HG03520 (cell line): ENCODE results near the gene IKZF1.

Experiments used
- ATAC-seq: cut with Tn5 transposase; IDR thresholded peaks from one replicate; pipeline ENCODE4 v1.9.1; 2021; ENCODE audit warnings: mild to moderate bottlenecking, moderate library complexity; ENCODE audit not compliant: unreplicated experiment

Gene IKZF1

GRCh38 chr7:50304129-50304910 lies at the start of gene IKZF1:
IKZF1 (plus strand) TSS chr7:50304716; CDS start chr7:50319062, 14,346 bp downstream.
- ATAC-seq: peak; percentile 28

GRCh38 chr7:50261593-50261992 lies 42.9 kb upstream of the IKZF1 start:
- no peak for ATAC-seq

DNA sequence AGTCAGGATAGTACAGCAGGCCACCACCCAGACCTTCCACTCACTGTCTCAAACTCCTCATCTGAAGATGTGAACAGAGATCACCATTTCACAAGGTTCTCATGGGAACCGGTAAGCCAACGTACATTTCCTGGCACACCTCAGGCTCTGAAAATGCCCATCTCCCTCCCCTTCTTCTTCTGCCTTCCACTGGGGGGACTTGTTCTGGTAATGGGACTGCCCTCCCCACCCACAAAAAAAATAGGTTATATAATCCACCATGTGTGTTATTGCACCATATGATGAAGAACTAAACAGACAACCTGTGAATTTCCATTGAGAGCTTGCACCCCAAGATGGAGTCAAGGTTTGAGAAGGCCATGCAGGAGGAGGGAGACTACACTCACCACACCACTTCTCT lies 42.1 kb upstream of the IKZF1 start:
- no peak for ATAC-seq

DNA sequence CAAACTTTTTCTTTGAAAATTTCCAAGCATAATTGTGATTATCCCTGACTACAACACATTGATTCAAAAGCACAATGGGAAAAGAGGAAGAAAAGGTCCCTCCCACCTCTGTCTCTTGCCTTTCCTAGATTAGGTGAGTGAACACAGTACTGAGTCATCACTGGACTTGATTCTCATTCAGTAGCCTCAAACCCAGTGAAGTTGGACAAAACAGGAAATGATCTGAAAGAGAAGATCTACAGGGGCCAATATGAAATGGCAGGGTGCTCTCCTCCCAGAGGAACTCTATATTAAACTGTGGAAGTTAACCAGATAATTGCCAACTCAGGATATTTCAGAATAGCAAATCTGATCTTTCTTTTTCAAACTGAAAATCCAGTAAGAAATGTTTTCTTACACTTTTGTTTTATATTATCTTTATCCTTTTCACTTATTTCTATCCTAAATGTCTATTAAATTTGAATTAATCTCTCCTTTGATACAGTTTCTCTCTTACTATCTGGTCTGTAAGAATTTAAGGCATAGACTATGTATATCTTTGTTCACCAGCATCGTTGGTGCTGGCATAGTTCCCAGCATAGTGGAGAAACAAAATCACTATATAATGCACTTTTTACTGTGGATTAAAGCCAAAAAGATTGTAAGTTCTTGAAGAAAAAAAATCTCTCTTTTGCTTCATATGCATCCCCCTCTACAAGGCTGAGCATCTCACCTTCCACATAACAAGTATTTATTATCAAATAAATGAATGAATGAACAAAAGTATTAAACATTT lies 41.4 kb upstream of the IKZF1 start:
- ATAC-seq: peak; percentile 50

DNA sequence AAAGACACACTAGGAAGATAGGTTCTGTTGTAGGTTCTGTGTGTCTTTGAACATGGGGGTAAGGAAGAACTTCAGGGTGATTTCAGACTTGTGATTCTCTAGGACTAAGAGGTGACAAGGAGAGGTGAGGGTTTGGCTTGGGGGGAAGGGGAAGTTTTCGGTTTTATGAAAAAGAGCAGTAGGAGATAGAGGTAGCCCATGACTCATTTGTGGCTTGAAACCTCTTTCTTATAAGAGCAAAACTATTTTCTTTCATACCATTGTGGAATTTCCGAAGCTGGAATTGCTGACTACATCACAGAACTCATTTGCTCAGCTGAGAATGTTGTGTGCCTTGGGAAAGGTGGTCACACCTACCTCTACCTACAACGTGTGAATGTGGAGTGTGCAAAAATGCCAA lies 39.6 kb upstream of the IKZF1 start:
- ATAC-seq: no peak

- ATAC-seq: no peak
These were observed 38.4 kb upstream of the IKZF1 start for GRCh38 chr7:50265968-50266634.

DNA sequence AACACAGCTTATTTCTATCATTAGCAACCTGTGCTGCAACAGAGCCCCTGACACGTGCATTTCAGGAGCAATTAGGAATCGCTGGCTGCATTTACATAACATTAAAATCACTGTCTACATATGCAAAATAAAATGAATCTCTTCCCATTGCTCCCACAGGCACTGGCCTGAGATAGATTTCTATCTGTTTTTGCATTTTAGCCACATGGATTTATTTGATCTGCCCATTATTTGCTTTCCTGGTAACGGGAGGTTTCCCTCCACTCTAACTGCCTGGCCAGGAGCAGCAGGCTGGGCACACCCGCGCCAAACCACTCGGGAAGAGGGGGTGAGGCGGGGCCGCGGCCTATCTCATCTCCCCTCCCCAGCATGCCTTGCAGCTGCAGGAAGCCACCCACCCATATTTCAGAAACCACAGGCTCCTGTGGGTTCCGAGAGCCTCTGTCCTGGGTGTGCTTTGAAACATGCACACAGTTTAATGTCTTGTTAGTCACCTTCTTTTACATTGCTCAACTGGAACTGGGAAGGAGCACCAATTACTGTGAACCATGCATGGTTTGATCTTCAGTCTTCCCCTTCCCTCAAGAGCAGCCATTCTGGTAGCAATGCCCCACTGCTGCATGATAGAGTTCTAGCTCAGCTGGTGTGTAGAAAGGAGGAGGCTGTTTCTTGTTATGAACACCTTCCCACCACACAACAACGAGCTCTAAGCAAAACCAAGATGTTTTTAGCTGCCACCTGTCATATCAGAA lies 37.7 kb upstream of the IKZF1 start:
- peak; percentile 50 for ATAC-seq

- no peak for ATAC-seq
These were observed 36.9 kb upstream of the IKZF1 start for GRCh38 chr7:50267525-50268041.

DNA sequence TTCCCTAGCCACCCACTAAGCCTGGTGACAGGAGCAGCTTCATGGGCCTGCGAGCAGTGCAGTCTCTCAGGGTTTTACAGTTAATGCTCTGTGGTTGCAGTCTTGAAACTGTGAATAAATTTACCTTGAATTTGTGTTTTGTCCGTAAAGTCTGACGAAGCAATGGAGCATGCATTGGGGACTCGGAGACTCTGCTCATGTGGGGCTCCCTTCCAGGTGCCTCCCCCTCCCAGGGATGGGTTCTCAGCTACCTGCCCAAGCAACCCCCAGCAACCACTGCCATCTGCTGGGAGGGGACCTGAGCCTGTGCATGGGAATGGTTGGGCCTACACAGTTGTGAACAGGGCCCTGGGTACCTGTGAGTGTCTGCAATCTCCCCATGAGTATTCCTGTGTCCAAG lies 36.3 kb upstream of the IKZF1 start:
- ATAC-seq: no peak

DNA sequence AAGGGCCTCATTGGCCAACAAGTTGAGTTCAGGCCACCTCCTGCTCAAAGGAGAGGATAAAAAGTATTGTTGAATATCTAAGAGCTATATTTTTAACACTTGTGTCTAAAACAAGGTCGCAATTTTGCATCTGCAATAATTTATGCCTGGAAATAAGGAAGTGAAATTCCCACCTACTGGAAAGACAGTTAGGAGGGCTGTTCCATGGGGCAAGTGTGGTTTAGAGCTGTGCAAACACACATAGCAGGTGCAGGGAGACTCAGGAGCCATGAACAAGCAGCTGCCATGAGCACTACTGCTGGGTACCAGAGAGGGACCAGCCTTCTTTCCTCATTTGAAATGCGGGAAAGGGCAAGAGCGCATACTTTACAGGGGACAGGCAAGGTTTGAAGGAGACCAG lies 35.5 kb upstream of the IKZF1 start:
- ATAC-seq: no peak

GRCh38 chr7:50270531-50271018 lies 33.9 kb upstream of the IKZF1 start:
- ATAC-seq: no peak

- ATAC-seq: no peak
These were observed 31.7 kb upstream of the IKZF1 start for GRCh38 chr7:50272808-50273207.

DNA sequence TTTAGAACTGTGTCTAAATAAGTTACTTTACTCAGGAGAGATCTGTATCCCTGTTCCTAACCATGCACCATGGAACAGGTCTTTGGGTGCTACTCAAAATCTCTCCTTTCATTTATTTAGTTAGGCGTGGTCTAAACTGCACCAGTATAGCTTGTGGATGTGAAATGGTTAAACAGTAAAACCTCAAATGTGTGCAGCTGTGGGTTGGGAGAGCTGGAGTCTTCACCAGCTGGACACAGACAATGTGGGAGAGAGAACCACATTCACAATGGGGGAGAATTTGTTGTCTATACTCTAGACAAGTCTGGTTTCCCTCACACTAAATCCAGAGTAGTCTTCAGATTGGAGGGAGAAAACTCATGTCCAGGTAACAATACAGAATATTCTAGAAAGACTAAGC lies 31.2 kb upstream of the IKZF1 start:
- ATAC-seq: no peak

DNA sequence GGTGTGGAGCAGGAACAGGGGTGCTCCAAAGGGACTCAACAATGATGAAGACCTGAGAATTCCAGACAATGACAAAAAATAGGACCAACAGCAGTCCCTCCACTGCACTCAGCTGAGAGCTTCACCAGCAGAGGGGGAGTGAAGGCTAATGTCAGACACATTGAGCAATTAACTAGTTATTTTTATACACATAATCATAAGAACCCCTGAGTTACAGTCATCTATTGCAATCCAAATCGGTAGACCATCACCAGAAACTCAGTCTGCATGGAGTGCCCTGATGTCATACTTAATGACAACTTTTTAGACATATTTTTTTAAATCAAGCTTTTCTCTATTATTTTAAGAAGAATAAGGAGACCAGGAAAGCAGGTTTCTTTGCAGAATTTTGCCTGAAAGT lies 30.6 kb upstream of the IKZF1 start:
- no peak for ATAC-seq

GRCh38 chr7:50274361-50274760 lies 30.2 kb upstream of the IKZF1 start:
- ATAC-seq: no peak

- ATAC-seq: no peak
These were observed 29.1 kb upstream of the IKZF1 start for GRCh38 chr7:50275430-50275829.

- no peak for ATAC-seq
These were observed 28.0 kb upstream of the IKZF1 start for GRCh38 chr7:50276483-50276882.

DNA sequence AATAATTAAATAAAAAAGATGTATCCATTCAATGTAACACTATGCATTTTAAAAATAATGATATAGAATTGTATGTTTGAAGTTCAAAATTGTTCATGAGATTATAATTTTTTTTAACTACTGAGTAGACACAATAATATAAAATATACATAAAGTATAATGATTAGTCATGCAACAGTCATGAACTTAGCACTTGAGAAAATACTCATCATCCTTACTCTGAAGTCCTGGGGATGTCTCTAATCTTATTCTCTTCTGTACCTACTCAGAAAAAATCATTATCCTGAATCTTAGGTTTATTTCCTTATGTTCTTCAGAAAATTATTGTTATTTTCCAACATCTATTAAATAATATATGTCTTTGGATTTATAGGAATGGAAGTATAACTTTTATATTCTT lies 26.4 kb upstream of the IKZF1 start:
- no peak for ATAC-seq

DNA sequence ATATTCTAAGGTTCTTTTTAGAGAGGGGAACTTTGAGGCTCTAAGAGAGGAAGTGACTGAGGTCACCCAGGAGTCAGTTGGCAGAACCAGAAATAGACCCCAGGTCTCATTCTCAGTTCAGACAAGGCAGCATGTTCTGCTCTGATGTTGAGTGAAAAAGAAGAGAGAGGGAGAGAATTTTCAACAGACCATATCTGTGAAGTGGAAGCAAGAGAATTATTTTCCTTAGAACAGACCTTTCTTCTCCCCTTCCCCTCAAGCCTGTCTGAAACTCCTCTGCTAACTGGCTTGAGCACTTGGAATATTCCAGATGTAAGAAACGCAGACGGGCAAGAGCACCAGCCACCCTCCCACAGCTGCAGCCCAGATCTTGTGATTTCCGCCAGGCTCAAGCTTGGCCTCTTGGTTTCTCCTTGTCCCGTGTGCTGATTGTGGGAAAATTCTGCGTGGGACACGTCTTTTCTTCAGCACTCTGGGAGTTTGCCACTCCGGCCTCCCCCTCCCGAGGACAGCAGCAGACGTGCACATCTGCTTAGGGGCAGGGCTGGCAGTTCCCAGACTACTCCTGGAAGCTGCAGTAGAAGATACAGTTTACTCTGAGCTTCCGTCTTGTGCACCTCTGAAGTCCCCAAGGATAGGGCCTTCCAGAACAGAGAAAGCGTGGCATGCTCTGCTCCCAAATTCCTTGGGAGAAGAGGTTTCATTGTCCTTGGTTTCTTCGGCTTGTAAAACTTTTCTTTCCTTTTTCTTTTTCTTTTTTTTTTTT lies 22.7 kb upstream of the IKZF1 start:
- ATAC-seq: peak; percentile 95
